NT2/D1 (cell line): ENCODE data around the gene PTP4A1.

ENCODE experiments used
- SUZ12 ChIP-seq: IDR thresholded peaks from 2 replicates; pipeline ENCODE4 v1.6.1; 2011; ENCODE audit not compliant: insufficient read length, insufficient read depth; ENCODE audit errors: extremely low read depth
- YY1 ChIP-seq: IDR thresholded peaks from 2 replicates; pipeline ENCODE4 v1.6.1; 2011; ENCODE audit not compliant: insufficient read length, insufficient read depth

DNA sequence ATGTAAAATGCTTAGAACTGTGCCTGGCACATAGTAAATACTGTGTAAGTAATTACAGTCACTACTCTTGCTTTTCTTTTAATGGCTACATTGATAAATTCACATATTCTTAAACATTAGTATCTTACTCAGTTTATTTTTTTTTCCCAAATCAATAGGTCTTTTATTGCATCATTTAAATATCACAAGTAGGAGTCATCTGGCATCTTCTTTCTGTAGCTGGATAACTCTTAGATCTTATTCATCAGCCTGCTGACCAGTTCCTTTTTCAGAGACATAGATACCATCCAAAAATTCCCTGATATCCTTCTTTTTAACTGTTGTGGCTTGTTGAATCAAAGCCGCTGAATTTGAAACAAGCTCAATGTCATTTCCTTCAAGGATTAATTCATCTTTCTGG, 43.3 kb downstream of the PTP4A1 start:
- TF ChIP-seq SUZ12 (no peak), YY1 (no peak)
